Large intestine (tissue), 3 donors: ENCODE data around the gene GAS2L1. TPM values are rescaled to one million over a fixed set of nuclear protein-coding genes. Genes with fewer than 3 reads are reported as not detected.

Source experiments
- DNase-seq, 2 donors: peaks; one replicate each; pipeline versions ENCODE4 v3.0.0 to v3.0.0-alpha.2; 2013
- H3K27ac ChIP-seq: one replicate; pipeline ENCODE4 v1.5.1; 2013; ENCODE audit warnings: low read length
- H3K27me3 ChIP-seq: 2 replicates; pipeline ENCODE4 v1.6.1; 2013; ENCODE audit warnings: low read length; ENCODE audit not compliant: control insufficient read depth, insufficient read depth
- H3K36me3 ChIP-seq: 2 replicates; pipeline ENCODE4 v1.6.1; 2013; ENCODE audit warnings: low read length; ENCODE audit not compliant: control insufficient read depth, insufficient read depth
- H3K4me1 ChIP-seq: one replicate; pipeline ENCODE4 v1.6.1; 2013; ENCODE audit warnings: low read length; ENCODE audit not compliant: control insufficient read depth, insufficient read depth
- H3K4me3 ChIP-seq: one replicate; pipeline ENCODE4 v1.5.1; 2013; ENCODE audit warnings: low read length
- H3K9me3 ChIP-seq: one replicate; pipeline ENCODE4 v1.6.1; 2013; ENCODE audit warnings: mild to moderate bottlenecking, low read depth, low read length, moderate library complexity; ENCODE audit not compliant: control insufficient read depth
- WGBS: methylation state at CpG from one replicate; pipeline ENCODE4 v1.1.5; 2013; ENCODE audit warnings: low lambda C conversion rate; ENCODE audit not compliant: insufficient coverage; 5-methylcytosine and 5-hydroxymethylcytosine counted together
- polyA plus RNA-seq: library from polyadenylated mRNA; unstranded; fragments of 120-200 nt; gene quantifications from one replicate; pipeline ENCODE4 v1.2.1, GENCODE V29; 2013

Gene GAS2L1
- polyA plus RNA-seq, 1 donor, result 6.1 TPM

DNA sequence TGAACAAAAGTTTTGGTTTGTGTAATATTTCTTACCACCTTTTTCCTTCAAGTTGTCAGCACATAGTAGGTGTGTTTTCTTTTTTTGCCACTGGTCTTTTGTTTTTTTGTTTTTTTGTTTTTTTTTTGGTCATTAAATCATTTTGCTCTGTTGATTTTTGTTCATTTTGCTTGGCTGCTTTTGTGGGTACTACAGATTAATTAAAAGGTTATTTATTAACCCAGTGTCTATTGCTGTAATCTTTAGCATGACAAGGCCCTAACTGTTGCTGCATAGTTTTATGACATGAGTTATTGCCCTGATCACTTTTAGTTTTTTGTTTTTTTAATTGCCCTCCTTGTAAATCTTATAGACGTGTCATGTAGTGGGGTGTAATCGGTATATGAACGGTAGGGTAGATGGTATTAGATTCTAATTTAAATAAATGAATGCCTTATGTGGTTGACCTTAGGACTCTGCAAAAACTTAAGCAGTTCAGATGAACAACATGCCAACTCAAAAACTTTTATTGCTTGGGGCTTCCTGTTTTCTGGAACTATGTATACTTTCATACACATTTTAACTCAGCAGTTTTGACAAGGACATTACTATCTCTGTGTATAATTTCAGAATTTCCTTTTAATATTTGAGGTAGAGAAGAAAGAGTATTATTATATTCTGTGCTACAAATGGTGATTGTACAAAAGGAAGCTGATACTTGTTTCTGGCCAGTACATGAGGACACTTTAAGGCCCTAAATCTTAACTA, 30.5 kb upstream of the GAS2L1 start:
- 0% methylated on average over 3 of the region's 3 CpGs for WGBS
- H3K27ac ChIP-seq, result peak overlapping the region; percentile 43
- peaks cover 29% of the 10 kb centered on the region for H3K4me1 ChIP-seq
- no peak overlapping the region for H3K4me3 ChIP-seq
- peak; percentile 57 to 89 for DNase-seq
- no peaks in the 10 kb centered on the region for H3K27me3 ChIP-seq
- no peaks in the 10 kb centered on the region for H3K9me3 ChIP-seq
- H3K36me3 ChIP-seq, result peaks cover 72% of the 10 kb centered on the region

- H3K9me3 ChIP-seq, result no peaks in the 10 kb centered on the region
- DNase-seq, result no peak
- H3K27me3 ChIP-seq, result no peaks in the 10 kb centered on the region
- WGBS, result no CpG with 5 or more reads among the region's 1 CpG
- no peak overlapping the region for H3K27ac ChIP-seq
- peaks cover 78% of the 10 kb centered on the region for H3K36me3 ChIP-seq
- peaks cover 17% of the 10 kb centered on the region for H3K4me1 ChIP-seq
- H3K4me3 ChIP-seq, result no peak overlapping the region
Measured at GRCh38 chr22:29277927-29278326, 28.5 kb upstream of the GAS2L1 start.

DNA sequence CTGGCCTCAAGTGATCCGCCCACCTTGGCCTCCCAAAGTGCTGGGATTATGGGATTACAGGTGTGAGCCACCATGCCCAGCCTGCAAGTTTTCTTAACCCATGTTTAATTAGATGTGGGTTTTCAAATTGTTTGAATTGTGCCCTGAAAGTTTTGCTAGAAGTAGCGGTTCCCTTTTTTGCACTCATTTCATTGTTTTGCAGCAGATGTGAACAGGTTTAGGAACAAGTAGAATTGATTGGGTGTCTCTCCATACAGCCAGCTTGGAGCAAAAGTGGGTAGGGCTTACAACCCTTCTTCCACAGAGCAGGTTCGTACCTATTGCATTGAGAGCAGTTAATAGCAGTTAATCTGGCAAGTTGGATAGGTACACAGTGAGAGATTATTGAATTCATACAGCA, 22.3 kb upstream of the GAS2L1 start:
- no peaks in the 10 kb centered on the region for H3K4me1 ChIP-seq
- H3K27me3 ChIP-seq, result no peaks in the 10 kb centered on the region
- peaks cover 90% of the 10 kb centered on the region for H3K36me3 ChIP-seq
- no peaks in the 10 kb centered on the region for H3K9me3 ChIP-seq
- DNase-seq, result no peak
- H3K4me3 ChIP-seq, result no peak overlapping the region
- no peak overlapping the region for H3K27ac ChIP-seq
- WGBS, result no CpG with 5 or more reads among the region's 3 CpGs

- H3K4me3 ChIP-seq, result no peak overlapping the region
- WGBS, result no CpG with 5 or more reads among the region's 2 CpGs
- no peaks in the 10 kb centered on the region for H3K27me3 ChIP-seq
- peaks cover 91% of the 10 kb centered on the region for H3K36me3 ChIP-seq
- no peak for DNase-seq
- no peak overlapping the region for H3K27ac ChIP-seq
- no peaks in the 10 kb centered on the region for H3K4me1 ChIP-seq
- no peaks in the 10 kb centered on the region for H3K9me3 ChIP-seq
Measured at GRCh38 chr22:29288837-29289236, 17.6 kb upstream of the GAS2L1 start.

DNA sequence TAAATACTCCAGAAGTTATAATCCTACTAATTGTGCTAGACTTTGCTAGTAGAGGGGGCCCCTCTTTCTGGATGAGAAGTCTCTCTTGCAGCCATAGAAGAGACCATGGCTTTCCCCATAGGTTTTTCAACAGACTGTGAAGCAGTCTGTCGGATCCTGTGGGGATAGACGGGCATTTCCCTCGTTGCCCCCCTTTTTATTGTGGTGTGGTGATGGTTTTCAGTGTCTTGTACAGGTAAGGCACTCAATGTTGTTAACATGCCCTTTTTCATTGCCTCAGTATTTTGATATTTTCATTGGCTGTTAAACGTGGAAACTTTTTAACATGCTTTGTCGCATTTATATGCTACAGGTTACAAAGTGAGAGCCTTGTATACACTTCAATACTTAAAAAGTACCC, 16.4 kb upstream of the GAS2L1 start:
- Histone ChIP-seq H3K4me1 (no peaks in the 10 kb centered on the region), H3K27me3 (no peaks in the 10 kb centered on the region), H3K9me3 (no peaks in the 10 kb centered on the region), H3K36me3 (peaks cover 90% of the 10 kb centered on the region), H3K27ac (no peak overlapping the region), H3K4me3 (no peak overlapping the region)
- 100% methylated on average over 2 of the region's 5 CpGs for WGBS
- no peak for DNase-seq

DNA sequence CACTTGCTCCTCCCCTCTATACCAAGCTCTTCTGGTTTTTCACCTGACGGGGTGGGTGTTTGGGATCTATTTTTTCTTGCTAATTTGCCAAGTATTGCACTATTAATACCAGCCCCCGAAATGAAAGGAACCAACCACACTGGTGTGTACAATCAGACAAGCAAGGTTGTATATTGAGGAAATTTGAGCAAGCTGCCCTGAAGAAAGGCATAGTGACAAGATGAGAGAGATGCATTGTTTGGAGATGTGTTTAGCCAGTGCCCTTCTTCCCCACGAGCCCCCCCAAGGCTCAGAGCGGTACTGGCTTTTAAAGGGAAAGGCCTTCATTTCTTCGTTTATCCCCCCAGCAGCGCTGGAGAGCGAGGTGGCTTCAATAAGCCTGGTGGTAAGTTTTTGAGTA, 15.2 kb upstream of the GAS2L1 start:
- Histone ChIP-seq H3K27ac (no peak overlapping the region), H3K9me3 (no peaks in the 10 kb centered on the region), H3K27me3 (no peaks in the 10 kb centered on the region), H3K36me3 (peaks cover 89% of the 10 kb centered on the region), H3K4me1 (no peaks in the 10 kb centered on the region), H3K4me3 (no peak overlapping the region)
- 100% methylated on average over 3 of the region's 7 CpGs for WGBS
- DNase-seq, result no peak

- H3K27me3 ChIP-seq, result no peaks in the 10 kb centered on the region
- H3K4me1 ChIP-seq, result no peaks in the 10 kb centered on the region
- no peak overlapping the region for H3K27ac ChIP-seq
- no peaks in the 10 kb centered on the region for H3K9me3 ChIP-seq
- no peak overlapping the region for H3K4me3 ChIP-seq
- H3K36me3 ChIP-seq, result peaks cover 91% of the 10 kb centered on the region
- no peak for DNase-seq
Measured at GRCh38 chr22:29292379-29292778, 14.1 kb upstream of the GAS2L1 start.

- no peaks in the 10 kb centered on the region for H3K27me3 ChIP-seq
- no peaks in the 10 kb centered on the region for H3K9me3 ChIP-seq
- H3K36me3 ChIP-seq, result peaks cover 75% of the 10 kb centered on the region
- peaks cover 10% of the 10 kb centered on the region for H3K4me1 ChIP-seq
- WGBS, result no CpG with 5 or more reads among the region's 8 CpGs
- H3K4me3 ChIP-seq, result no peak overlapping the region
- DNase-seq, result no peak
- no peak overlapping the region for H3K27ac ChIP-seq
Measured at GRCh38 chr22:29298641-29299040, 7.8 kb upstream of the GAS2L1 start.

- no peaks in the 10 kb centered on the region for H3K27me3 ChIP-seq
- peaks cover 69% of the 10 kb centered on the region for H3K36me3 ChIP-seq
- H3K4me3 ChIP-seq, result no peak overlapping the region
- H3K9me3 ChIP-seq, result no peaks in the 10 kb centered on the region
- no peak for DNase-seq
- no CpG with 5 or more reads among the region's 19 CpGs for WGBS
- no peak overlapping the region for H3K27ac ChIP-seq
- H3K4me1 ChIP-seq, result peaks cover 10% of the 10 kb centered on the region
Measured at GRCh38 chr22:29299136-29299900, 7.1 kb upstream of the GAS2L1 start.

- no CpG with 5 or more reads among the region's 4 CpGs for WGBS
- H3K9me3 ChIP-seq, result no peaks in the 10 kb centered on the region
- no peaks in the 10 kb centered on the region for H3K27me3 ChIP-seq
- H3K4me1 ChIP-seq, result peaks cover 10% of the 10 kb centered on the region
- peaks cover 60% of the 10 kb centered on the region for H3K36me3 ChIP-seq
- H3K27ac ChIP-seq, result no peak overlapping the region
- DNase-seq, result no peak
- H3K4me3 ChIP-seq, result no peak overlapping the region
Measured at GRCh38 chr22:29300467-29300806, 6.0 kb upstream of the GAS2L1 start.
